HG02763 (cell line): ENCODE data around the gene BMF.
"Not testable (repeated sequence)": the region's sequence is repeated elsewhere in the genome, so short reads cannot be mapped to it uniquely, and the experiment has no call there.

Experiments used
- ATAC-seq: cut with Tn5 transposase; IDR thresholded peaks from one replicate; pipeline ENCODE4 v1.9.1; 2021; ENCODE audit warnings: mild to moderate bottlenecking, moderate library complexity; ENCODE audit not compliant: unreplicated experiment

BMF gene

DNA sequence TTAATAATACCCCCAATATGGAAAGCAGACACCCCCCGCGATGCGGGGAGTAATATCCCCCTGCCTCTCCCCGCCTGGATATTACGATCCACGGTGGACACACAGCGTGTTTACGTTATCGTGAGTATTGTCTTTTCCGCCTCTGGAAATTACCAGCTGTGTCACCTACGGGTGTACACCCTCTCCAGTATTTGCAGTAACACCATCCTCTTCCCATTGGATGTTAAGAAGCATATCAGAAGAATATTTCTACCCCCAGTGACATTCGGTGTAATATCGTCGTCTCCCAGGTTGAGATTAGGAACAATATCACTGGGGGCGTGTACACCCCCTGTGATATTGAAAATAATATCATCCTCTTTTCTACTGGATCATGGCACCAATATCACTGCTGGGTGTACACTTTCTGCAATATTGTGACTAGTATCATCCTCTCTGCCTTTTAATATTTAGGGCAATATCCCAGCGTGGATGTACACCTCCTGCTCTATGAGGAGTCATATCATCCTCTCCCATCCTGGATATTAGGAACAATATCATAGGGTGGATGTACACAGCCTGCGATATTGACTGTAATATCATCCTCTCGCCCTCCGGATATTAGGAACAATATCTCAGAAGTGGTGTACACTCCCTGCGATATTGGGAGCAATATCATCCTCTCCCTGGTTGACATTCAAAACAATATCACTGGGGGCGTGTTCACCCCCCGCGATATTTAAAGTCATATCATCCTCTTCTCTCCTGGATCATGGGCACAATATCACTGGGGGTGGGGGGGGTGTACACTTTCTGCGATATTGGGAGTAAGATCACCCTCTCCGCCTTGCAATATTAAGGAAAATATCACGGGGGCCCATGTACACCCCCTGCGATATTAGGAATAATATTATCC lies 20.3 kb upstream of the BMF start:
- ATAC-seq: no peak

DNA sequence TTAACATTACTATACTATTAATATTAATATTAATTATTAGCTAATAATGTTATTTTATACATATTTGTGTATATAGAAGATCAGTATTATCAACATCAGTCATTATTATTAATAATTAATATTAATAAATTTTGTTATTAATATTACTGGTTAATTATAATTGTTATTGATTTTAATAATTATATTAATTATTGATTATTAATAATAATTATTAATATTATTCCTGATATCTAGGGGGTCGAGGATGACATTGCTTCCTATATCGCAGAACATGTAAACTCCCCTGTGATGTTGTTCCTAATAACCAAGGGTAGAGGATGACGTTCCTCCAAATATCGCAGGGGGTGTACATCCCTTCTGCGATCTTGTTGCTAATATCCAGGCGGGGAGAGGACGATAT lies 17.3 kb upstream of the BMF start:
- ATAC-seq: no peak

DNA sequence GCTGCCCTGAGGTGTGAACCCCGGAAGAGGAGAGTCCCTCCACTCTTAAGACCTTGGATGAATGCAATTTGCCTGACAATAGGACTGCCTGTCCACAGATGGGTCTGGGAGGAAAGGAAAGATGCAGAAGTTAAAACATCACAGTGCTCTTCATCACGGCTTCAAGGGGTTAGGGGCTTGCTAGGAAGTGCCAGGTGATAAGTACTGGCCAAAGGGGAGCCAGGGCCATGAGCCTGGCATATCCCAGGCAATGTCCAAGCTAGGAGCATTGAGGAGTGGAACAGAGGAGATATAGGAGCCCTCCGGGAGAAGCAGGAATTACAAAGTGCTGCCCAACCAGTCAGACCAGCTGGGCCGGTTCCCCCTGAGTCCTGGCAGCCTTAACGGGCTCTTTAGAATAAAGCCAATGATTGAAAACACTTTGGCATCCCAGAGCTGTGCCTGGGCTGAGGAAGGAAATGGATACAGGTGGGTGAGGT lies 16.2 kb upstream of the BMF start:
- ATAC-seq: not testable (repeated sequence)

DNA sequence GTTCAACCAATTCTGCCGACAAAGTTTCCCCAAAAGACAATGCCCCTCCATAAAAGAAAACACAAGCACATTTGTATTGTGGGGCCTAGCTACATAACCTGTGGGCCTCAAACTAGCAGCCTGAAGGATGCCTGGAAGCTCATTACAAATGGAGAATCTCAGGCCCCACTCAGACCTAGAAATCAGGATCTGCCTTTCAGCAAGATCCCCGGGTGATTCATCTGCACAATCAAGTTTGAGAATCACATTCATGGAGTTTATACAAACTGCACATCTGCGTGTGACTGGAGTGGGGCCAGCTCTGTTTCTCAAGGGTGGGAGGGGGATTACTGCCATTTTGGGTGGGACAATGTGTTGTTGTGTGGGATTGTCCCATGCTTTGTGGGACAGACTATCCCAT lies 15.7 kb upstream of the BMF start:
- ATAC-seq: not testable (repeated sequence)

DNA sequence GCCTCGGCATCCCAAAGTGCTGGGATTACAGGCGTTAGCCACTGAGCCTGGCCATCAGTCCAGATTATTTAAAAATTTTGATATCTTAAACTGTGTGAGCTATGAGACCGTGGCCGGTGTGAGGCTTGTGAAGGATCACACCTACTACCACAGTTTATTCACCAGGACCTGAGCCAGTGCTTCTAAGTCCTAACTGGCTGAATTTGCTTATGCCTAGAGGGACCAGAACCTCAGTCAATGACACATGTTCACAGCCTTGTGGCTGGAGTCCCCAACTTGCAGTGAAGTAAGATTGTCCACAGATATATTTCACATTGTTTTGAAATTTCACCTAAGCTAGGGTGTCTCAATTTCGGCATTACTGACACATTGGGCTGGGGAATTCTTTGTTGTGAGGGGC lies 15.2 kb upstream of the BMF start:
- not testable (repeated sequence) for ATAC-seq

DNA sequence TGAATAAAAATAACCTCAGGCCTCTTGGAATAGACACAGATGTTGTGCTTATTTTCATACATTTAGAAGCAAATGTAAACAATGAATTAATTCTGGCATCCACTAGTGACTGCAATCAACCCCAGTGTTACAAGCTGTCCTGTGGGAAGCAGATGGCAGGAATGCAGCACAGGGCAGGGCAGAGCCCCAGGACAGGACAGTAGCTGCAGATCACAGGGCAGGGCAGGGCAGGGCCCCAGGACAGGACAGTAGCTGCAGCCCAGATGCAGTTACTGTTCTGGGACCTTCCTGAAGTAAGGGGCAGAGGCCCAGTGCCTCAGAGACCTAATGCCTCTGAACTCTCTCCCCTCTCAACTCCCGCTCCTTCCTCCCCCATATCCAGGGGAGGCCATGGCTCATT lies 14.3 kb upstream of the BMF start:
- not testable (repeated sequence) for ATAC-seq

DNA sequence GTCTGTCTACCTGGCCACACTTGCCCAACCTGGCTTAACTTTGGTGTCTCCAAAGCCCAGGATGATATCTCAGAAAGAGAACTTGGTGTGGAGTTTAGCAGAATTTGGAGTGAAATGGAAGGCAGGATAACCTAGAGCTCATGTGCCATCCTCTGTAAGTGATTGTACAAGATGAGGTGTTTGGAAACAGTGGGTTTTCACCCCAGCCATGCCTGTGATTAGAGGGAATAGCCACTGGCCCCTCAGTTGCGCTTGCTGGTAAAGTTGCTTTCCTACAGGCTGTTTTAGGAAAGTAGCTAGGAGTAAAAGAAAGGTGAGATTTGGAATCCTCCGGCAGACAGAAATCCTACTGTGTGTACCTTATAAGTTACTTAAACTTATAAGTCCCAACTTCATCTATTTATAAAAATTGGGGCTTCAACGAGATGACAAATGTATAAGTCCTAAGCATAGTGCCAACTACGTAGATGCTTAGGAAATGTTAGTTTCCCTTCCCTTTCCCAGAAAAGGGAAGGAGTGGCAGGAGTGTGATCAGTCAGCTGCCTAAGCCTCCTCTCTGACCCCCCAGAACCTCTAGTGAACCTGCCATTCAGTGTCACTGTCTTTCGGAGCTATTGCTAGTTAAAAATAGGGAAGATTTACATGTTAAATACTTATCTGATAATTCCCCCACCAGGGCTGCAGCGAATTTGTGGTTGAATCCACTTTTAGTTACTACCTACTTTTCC lies 13.4 kb upstream of the BMF start:
- ATAC-seq: no peak

DNA sequence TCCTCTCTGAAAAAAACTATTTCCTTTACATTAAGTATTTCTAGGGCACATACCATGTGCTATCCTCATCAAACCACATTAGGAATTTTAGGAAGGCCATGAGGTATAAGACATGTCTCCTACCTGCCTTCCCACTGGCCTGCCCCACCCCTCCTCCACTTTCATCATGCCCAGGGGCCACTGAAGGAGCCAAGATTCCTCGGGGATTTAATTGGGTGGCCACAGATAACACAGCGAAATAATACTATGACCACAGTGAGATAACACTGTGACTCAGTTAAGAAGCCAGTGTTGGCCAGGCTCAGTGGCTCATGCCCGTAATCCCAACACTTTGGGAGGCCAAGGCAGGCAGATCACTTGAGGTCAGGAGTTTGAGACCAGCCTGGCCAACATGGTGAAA lies 9.8 kb upstream of the BMF start:
- no peak for ATAC-seq

DNA sequence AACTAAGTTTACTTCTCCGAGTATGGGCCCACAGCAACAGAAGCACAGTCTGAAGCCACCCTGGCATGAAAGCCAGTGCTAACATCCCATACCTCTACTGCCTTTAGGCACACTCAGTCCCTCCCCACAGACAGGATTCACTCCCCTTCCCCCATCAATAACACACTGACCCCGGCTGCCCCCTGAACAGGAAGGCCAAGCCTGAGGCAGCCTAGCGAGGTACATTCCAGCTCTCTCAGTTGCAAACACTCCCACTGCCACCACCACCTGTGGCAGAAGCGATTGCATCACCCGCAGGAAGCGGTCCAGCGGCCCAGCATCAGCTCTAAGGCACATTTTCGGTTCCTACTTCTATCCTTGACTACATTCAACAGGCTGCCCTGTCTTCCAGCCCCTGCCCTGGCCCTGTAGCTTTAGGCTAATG lies 7.0 kb upstream of the BMF start:
- ATAC-seq: peak; percentile 90

DNA sequence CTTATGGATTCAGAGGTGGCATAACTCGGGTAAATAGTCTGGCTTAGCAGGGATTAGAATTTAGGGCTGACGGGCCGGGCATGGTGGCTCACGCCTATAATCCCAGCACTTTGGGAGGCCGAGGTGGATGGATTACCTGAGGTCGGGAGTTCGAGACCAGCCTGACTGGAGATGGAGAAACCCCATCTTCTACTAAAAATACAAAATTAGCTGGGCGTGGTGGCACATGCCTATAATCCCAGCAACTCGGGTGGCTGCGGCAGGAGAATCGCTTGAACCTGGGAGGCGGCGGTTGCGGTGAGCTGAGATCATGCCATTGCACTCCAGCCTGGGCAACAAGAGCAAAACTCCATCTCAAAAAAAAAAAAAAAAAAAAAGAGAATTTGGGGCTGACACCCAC lies 6.4 kb upstream of the BMF start:
- not testable (repeated sequence) for ATAC-seq

DNA sequence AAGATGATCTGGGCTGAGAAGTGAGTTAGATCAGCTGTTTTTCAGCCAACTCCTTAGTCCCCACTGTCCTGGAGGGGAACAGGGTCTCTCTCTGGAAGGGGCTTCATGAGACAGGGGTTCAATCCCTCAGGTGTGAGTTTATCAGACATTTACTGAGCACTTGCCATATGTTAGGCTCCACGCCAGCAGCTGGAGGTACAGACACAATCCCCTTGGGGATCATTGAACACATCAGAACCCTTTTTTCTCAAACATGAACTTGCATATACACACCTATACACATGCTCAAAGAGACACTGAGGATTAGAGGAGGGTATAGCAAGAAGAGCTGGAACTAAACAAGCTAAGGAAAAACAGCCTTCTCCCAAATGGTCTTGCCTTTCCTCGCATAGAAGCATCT lies 5.5 kb upstream of the BMF start:
- ATAC-seq: no peak

DNA sequence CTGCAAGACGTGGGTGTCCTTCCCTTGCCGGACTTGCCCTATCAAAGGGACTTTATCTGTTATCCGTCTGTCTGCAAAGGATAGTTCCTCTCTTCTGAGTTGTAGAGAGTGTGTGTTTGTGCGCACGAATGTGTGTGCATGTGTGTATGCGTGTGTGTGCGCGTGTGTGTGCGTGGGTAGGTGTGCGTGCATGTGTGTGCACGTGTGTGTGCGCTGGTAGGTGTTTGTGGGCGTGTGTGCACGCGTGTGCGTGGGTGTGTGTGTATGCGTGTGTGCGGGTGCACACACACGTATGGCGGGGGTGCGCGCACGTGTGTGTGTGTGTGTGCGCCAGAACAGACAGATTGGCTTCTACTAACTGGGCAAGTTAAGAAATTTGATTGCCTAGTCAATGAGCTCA lies 4.1 kb upstream of the BMF start:
- ATAC-seq: no peak

DNA sequence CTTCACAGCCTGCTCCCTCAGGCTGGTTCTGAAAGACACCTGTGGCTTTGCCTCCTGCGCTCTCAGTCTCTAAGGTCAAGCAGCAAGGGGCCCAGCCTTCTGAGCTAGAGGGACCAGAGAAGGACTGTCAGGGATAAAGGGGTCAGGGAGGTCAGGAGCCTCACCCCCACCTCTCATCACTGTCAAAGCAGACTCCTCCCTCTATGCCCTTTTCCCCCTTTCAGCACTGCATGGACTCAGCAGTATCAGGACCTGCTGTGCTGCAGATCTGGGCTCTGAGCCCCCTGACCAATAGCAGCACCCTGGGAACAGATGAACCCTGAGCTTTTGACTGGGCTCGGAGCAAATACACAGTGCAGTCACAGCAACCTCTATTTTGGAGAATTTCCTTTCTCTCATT lies 3.2 kb upstream of the BMF start:
- no peak for ATAC-seq

DNA sequence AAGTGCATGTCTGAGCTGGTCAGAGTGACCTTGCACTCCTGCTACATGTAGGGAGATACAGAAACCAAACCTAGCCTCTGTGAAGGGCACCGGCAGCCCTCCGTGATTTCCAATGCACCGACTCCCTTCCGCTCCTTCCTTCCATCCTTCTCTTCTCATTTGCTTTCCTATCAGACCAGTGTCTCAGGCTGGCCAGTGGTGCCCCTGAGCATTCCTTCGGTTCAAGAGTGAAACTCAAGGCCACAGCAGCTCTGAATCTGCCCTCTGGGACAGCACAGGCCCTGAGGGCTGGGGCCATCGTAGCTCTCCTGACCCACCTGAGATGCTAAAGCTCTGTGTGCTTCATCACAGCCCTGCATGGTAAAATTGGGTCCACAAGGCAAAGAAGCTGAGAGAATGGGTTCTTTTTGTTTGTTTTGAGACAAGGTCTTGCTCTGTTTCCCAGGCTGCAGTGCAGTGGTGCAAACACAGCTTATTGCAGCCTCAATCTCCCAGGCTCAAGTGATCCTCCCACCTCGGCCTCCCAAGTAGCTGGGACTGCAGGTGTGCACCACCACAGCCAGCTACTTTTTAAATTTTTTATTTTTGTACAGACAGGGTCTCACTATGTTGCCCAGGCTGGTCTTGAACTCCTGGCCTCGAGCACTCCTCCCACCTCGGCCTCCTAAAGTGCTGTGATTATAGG lies 2.3 kb upstream of the BMF start:
- ATAC-seq: no peak

DNA sequence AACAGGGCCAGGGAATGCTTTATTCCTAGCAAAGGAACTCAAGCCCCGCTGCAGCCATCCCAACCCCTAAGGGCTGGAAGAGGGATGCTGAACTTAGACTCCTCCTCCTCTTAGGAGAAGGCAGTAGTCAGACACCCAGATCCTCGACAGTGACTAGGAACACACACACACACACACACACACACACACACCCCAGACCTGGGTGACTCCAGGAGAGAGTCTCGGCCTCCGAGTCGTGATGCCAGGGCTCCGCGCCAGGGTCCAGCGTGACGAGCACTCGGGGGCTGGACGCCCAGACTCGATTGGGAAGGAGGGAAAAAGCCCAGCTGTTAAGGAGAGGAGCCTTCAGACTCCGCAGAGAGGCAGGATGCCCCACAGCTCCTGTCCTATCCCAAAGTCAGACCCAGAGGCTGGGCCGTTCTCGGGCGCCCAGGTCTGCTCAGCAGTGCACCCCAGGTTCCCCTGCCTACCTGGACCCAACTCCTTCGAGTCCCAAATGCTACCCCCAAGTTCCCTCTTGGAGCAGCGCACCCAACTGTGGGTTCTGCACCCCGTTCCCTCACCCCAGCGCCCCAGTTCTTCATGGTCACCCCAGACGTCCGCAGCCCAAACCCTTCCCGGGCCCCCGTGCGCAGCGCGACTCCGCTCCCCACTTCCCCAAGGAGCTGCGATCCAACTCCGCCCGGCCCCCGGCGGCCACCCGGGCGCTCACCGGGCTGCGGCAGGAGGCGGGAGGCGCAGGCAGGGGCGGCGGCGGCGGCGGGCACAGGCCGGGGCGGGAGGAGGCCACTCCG lies 421 bp downstream of the BMF start:
- ATAC-seq: no peak

DNA sequence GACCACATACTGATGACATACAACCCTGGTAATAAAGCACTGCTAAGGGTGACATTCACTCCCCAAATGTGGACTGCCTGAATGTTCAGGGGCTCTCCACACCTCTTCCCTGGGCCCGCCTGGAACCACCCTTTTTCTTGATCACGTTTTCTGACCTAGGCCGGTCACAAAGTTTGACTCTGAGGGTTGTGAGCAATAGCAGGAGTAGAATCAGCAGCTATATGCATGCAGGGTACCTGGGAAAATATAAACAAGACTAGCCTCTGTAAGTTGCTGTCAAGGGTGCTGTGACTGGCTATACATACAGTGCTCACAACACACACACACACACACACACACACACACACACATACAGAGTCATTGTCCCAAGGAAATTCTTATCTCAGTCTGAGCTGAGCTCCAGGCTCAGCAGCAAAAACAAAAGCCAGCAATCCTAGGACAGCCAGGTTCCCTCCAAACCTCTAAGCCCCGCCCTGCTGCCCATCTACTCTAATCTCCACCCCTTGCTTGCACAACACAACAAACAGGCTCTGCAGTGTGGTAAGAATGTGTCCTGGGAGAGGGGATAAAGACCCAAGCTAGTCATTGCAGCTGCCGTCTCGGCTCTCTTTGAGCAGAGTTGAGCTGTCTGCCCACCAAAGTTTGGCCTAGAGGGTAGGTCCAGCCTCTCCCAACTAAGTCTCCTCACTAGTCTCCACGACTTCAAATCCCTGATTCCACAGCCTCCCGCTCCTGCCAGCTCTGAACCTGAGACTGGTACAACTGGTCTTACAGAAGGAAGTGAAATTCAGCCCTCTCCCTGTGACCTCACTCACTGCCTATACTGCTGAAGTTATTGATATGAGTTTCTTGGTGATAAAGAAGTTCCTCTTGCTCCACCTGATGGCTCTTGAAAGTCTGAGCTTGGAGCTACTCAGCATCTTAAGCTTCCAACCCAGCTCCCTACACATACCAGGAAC lies 2.2 kb downstream of the BMF start:
- peak; percentile 26 for ATAC-seq

DNA sequence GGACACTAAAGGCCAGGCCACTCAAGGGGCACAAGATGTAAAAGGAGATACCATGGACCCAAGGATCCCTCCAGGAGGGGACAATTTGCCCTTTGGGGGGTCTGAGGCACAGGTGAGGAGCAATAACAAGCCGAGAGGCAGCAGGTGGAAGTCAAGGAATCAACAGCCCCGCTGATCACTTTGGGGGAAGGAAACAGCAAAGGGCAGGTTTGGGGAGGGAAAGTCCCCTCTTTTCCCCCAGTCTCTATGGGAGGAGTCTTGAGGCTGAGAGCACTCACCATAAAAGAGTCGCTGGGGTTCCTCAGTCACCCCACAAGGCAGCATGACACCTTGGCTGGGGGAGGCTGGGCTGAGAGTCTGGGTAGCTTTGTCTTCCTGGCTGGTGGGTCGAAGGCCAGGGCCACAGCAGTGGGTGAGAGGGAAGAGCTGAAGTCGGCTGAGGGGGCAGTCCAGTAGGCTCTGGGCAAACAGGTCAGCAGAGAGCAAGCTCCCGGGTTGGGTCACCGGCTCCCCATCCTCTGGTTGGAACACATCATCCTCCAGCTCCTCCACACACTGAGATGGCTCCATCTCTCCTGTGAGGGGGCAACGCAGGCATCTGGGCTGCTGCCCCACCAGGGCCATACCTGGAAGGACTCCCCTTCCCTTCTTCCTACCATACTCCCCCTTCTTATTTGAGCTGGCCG lies 3.0 kb downstream of the BMF start:
- no peak for ATAC-seq

DNA sequence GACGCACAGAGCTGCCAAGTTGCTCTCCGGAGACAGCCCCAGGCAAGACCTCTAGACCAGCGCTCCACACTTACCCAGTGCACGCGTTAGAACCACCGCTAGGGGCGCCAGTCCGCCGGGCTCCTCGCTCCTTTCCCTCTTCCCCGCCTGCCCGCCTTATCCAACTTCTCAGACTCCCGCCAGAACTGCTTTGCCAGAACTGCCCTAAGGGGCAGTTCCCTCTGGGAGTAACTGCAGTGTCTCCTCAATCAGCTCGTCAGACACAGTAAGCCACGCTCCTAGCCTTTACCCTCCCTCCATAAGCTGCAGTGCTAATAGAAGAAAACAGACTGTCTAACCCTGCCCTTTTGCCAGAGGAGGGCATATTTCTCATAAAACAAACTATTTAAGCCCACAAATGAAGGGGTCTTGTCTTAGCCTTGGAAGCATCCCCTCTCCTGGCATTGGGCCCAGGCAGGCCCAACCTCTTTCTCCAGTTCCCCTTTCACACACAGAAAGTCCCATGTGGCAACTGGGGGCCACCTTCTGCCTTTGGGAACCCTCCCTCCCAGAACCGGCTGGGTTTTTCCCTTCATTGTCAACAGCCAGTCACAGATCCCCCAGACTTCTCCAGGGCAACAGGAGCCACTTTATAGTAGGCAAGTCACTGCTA lies 3.7 kb downstream of the BMF start:
- peak; percentile 19 for ATAC-seq
